ENCODE data around the gene C5orf63.

GRCh38 chr5:127040796-127041520, 32.3 kb downstream of the C5orf63 start:
- no peak for TF ChIP-seq POLR2A (IDR thresholded peaks at IDR 0.05)
- TF ChIP-seq, protein P1, sequence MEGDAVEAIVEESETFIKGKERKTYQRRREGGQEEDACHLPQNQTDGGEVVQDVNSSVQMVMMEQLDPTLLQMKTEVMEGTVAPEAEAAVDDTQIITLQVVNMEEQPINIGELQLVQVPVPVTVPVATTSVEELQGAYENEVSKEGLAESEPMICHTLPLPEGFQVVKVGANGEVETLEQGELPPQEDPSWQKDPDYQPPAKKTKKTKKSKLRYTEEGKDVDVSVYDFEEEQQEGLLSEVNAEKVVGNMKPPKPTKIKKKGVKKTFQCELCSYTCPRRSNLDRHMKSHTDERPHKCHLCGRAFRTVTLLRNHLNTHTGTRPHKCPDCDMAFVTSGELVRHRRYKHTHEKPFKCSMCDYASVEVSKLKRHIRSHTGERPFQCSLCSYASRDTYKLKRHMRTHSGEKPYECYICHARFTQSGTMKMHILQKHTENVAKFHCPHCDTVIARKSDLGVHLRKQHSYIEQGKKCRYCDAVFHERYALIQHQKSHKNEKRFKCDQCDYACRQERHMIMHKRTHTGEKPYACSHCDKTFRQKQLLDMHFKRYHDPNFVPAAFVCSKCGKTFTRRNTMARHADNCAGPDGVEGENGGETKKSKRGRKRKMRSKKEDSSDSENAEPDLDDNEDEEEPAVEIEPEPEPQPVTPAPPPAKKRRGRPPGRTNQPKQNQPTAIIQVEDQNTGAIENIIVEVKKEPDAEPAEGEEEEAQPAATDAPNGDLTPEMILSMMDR (IDR thresholded peaks at IDR 0.05), result no peak

Measured in right lobe of liver (tissue), 4 donors.